Measurements from ENCODE around the gene TOM1L1.
A peak's percentile ranks its signal among the peaks of the same experiment; 100 is the strongest.

TOM1L1 gene, protein sequence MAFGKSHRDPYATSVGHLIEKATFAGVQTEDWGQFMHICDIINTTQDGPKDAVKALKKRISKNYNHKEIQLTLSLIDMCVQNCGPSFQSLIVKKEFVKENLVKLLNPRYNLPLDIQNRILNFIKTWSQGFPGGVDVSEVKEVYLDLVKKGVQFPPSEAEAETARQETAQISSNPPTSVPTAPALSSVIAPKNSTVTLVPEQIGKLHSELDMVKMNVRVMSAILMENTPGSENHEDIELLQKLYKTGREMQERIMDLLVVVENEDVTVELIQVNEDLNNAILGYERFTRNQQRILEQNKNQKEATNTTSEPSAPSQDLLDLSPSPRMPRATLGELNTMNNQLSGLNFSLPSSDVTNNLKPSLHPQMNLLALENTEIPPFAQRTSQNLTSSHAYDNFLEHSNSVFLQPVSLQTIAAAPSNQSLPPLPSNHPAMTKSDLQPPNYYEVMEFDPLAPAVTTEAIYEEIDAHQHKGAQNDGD

DNA sequence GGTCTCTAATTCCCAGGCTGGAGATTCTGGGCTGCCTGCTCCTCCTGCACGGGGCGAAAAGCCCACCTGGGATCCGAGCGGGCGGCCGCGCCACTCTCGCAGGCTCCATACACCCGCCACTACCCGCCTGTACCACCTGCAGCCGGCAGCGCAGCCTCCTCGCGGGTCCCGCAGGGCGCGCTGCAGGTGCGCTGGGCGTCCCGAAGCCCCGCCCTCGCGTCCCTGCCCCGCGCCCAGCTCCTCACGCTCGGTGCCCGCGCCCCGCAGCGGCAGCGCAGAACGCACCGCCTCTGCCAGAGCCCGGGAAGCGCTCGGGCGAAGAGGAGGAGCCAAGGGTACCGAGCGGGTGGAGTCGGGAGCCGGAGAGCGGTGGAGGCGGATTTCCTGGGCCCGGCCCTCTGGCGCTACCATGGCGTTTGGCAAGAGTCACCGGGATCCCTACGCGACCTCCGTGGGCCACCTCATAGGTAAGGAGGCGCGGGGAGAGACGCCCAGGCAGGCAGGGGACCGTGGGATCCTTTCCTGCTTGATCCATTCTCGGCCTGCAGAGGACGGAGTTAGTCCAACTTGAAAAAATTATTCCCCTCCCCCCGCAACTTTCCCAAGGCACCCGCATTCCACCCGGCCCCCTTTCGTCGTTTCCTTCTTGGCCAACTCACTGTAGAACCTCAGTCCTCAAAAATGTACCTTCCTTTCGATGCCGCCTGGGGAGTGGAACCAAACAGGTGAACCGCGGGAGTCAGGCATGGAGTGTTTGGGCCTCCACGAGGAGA is at the start of gene TOM1L1:
TOM1L1 (plus strand) TSS at position 396 of the 773 bp plus-strand sequence; CDS start at position 410, 14 bp downstream.
- peak within 1 kb of the TSS; percentile 70 for H3K4me3 ChIP-seq (ENCODE audit: control insufficient read depth, low read depth, low read length)
- TF ChIP-seq, protein P1, sequence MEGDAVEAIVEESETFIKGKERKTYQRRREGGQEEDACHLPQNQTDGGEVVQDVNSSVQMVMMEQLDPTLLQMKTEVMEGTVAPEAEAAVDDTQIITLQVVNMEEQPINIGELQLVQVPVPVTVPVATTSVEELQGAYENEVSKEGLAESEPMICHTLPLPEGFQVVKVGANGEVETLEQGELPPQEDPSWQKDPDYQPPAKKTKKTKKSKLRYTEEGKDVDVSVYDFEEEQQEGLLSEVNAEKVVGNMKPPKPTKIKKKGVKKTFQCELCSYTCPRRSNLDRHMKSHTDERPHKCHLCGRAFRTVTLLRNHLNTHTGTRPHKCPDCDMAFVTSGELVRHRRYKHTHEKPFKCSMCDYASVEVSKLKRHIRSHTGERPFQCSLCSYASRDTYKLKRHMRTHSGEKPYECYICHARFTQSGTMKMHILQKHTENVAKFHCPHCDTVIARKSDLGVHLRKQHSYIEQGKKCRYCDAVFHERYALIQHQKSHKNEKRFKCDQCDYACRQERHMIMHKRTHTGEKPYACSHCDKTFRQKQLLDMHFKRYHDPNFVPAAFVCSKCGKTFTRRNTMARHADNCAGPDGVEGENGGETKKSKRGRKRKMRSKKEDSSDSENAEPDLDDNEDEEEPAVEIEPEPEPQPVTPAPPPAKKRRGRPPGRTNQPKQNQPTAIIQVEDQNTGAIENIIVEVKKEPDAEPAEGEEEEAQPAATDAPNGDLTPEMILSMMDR (conservative IDR thresholded peaks at IDR 0.05; ENCODE audit: control insufficient read depth, insufficient read depth, low read depth, low read length) = no peak
- peak; percentile 48 for DNase-seq (ENCODE audit: low read depth)

DNA sequence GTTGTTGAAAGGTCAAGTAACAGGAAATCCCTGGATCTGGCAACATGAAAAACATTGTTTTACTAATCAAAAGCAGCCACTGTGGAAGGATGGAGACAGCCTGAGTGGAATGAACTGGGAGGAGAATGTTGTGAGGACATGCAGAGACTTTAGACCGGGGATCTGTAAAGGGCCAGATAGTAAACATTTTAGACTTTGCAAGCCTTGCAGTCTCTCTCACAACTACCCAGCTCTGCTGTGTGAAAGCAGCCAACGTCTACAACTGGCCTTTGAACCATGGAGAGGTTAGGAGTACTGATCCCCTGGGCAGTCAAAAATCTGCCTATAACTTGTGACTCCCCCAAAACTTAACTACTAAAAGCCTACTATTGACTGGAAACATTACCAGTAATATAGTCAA is 41.5 kb upstream of the TOM1L1 start:
- TF ChIP-seq, protein P1 (conservative IDR thresholded peaks at IDR 0.05; ENCODE audit: control insufficient read depth, insufficient read depth, low read depth, low read length) = no peak
- no peak overlapping the region for H3K4me3 ChIP-seq (ENCODE audit: control insufficient read depth, low read depth, low read length)
- no peak for DNase-seq (ENCODE audit: low read depth)

DNA sequence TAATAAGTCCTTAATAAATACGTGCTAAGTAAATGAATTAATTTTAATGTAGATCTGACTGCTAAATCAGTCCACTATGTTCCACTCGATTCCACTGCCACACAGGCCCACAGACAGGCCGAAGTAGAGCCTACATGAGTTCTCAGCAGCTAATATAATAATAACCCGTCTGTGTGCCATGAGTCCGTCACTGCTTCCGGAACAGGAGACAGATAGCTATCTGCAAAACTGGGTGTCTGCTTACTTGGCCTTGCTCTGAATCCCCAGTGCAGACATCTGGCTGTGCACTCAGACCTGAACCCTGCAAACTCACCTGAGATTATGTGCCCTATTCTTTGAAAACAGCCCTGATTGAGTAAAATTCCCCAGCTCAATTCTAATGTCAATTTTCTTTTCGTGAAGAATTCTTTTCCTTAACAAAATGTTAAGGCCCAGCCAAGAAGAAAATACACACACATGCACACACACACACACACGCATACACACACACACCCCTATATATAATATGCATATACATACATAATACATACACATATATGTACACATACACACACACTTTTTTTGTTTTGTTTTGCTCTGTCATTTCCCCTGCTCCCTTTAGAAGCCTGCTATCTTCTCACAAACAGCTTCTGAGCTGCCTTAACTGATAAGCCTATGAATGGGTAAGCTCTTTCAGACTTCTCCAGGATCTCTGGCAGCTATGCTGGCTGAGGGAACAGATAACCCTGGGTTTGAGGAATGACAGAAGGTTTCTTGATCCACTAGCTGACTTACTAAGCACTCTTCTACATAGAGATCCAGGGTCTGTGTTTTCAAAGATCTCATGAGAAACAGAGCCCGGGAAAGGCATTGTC is 39.8 kb upstream of the TOM1L1 start:
- TF ChIP-seq, protein P1 (conservative IDR thresholded peaks at IDR 0.05; ENCODE audit: control insufficient read depth, insufficient read depth, low read depth, low read length) = no peak
- H3K4me3 ChIP-seq (ENCODE audit: control insufficient read depth, low read depth, low read length) = no peak overlapping the region
- DNase-seq (ENCODE audit: low read depth) = no peak

DNA sequence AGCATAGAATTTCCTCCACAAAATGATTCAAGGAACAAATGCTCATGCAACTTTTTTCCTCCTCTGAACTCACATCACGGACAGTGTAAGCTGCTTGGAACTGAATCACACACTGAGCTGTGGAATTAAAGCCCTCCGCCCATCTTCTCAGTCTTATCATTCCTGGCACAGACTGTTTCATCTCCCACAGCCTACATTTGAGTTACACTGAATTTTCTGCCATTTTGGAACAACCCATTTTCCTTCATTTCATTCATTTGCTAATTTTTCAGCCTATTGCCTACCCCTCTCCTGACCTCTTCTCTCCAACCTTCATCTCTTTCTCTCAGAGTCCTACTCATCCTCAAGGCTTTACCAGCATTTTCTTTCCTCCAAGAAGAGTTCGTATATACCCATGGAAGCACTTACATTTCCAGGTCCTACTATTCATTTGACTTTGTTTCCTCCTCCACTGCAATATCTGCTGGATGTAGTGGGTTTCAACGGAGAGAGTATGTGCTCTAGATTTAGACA is 39.1 kb upstream of the TOM1L1 start:
- DNase-seq (ENCODE audit: low read depth) = no peak
- no peak overlapping the region for H3K4me3 ChIP-seq (ENCODE audit: control insufficient read depth, low read depth, low read length)
- TF ChIP-seq, protein P1 (conservative IDR thresholded peaks at IDR 0.05; ENCODE audit: control insufficient read depth, insufficient read depth, low read depth, low read length) = no peak

DNA sequence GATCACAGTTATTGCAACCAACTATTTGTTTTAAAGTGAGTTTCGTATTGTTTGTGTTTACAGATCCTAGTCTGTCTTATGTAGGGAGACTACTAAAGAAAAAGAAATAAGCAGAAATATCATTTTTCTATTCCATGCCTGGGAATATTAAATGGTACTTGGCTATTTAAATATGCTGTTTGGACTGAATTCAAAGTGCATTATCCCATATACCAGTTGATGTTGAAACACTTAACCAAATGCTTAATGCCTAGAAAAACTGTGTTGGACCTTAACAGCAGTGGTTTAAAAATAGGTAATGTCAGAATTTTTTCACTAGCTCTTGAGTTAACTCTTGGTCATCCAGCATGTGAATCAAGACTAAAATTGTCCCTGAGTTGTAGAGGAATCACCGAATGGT is 37.5 kb upstream of the TOM1L1 start:
- no peak for DNase-seq (ENCODE audit: low read depth)
- TF ChIP-seq, protein P1 (conservative IDR thresholded peaks at IDR 0.05; ENCODE audit: control insufficient read depth, insufficient read depth, low read depth, low read length) = no peak
- no peak overlapping the region for H3K4me3 ChIP-seq (ENCODE audit: control insufficient read depth, low read depth, low read length)

DNA sequence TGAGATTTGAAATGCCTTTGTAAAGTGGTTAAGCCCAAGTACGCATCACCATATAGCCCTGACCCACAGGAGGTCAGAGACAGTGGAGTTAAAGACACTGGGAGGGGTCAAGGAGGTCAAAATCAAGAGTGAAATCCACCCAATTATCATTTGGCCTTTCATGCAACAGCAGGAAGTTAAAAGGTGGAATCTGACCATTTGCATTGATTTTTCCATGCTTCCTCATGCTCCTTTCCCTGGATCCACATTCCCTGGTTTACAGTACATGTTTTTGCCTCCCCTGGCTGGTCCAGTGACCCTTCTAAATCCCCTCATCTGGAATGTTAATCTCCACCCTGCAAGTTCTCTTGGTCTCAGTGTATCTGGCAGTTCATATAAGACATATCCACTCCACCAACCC is 36.6 kb upstream of the TOM1L1 start:
- TF ChIP-seq, protein P1 (conservative IDR thresholded peaks at IDR 0.05; ENCODE audit: control insufficient read depth, insufficient read depth, low read depth, low read length) = no peak
- H3K4me3 ChIP-seq (ENCODE audit: control insufficient read depth, low read depth, low read length) = no peak overlapping the region
- no peak for DNase-seq (ENCODE audit: low read depth)
